Measurements from ENCODE around the gene PSME3.
"Not testable (repeated sequence)": the region's sequence is repeated elsewhere in the genome, so short reads cannot be mapped to it uniquely, and the experiment has no call there.

PSME3 gene

DNA sequence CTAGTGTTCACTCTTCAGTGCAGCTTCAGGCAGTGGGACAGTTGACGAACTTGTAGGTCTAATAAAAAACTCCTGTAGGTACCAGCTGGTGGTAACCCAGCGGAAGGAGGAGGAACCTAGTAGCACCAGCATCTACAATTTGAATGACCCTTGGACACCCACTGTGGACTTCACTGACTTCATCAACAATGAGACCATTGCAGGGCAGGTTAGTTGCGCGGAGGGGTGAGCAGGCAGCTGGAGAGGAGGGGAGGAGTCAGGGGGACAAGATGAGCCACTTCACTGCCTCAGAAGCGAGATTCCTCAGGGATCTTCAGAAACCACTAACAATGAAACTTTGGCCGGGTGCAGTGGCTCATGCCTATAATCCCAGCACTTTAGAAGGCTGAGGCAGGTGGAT, 40.1 kb downstream of the PSME3 start:
- TF ChIP-seq CTCF (conservative IDR thresholded peaks at IDR 0.05) (no peak), ZFX (IDR thresholded peaks at IDR 0.05) (no peak)
- no peak overlapping the region for H3K27ac ChIP-seq

DNA sequence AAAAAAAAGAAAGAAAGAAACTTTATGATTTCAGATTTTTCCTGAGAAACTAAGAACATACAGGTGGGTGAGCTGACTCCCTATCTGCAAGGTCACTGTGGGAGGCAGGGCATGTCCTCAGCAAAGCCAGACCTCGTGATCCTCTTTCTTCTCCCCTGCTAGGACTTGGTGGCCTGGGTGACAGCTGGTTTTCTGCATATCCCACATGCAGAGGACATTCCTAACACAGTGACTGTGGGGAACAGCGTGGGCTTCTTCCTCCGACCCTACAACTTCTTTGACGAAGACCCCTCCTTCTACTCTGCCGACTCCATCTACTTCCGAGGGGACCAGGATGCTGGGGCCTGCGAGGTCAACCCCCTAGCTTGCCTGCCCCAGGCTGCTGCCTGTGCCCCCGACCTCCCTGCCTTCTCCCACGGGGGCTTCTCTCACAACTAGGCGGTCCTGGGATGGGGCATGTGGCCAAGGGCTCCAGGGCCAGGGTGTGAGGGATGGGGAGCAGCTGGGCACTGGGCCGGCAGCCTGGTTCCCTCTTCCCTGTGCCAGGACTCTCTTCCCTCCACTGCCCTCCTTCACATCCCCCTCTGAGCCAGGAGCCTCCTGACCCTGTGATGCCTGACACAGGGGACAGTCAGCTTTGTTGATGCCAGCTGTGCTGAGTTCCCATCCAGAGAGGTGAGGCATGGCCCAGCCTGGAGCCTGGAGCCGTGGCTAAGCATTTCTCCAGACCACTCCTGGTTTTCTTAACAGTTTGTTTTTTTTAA, 40.9 kb downstream of the PSME3 start:
- not testable (repeated sequence) for H3K27ac ChIP-seq

GRCh38 chr17:42877037-42877436, 43.8 kb downstream of the PSME3 start:
- TF ChIP-seq ZFX (IDR thresholded peaks at IDR 0.05) (no peak), CTCF (conservative IDR thresholded peaks at IDR 0.05) (no peak)
- H3K27ac ChIP-seq: no peak overlapping the region

GRCh38 chr17:42878123-42878880, 45.1 kb downstream of the PSME3 start:
- no peak for TF ChIP-seq ZFX (IDR thresholded peaks at IDR 0.05)
- no peak for TF ChIP-seq CTCF (conservative IDR thresholded peaks at IDR 0.05)
- H3K27ac ChIP-seq: no peak overlapping the region

GRCh38 chr17:42878924-42879595, 45.9 kb downstream of the PSME3 start:
- TF ChIP-seq ZFX (IDR thresholded peaks at IDR 0.05) (no peak), CTCF (conservative IDR thresholded peaks at IDR 0.05) (no peak)
- no peak overlapping the region for H3K27ac ChIP-seq

- no peak for TF ChIP-seq ZFX (IDR thresholded peaks at IDR 0.05)
- no peak for TF ChIP-seq CTCF (conservative IDR thresholded peaks at IDR 0.05)
Observed at GRCh38 chr17:42879596-42879985, 46.4 kb downstream of the PSME3 start.

DNA sequence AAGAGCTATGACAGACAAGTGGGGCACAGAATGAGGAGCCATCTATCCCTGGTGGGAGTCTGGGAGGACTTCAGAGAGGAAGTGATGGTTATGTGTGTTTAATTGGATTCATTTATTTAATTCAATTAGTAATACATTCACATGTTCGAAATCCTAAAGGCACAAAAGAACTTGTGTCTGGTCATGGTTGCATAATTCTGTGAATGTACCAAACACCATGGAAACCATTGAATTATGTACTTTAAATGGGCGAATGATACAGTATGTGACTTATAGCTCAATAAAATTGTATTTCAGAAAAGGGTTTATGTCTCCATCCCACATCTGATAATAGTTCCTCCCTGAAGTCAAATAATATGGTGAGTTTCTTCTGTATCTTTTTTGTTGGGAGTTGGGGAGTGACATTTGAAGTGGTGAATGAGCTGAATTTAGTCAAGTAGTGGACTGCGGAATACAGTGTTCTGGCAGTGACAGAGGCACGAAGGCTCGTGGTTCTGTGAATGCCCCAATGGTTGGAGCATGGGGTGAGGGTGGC, 47.6 kb downstream of the PSME3 start:
- no peak overlapping the region for H3K27ac ChIP-seq
- TF ChIP-seq ZFX (IDR thresholded peaks at IDR 0.05) (no peak), CTCF (conservative IDR thresholded peaks at IDR 0.05) (no peak)

More at GRCh38 chr17:42879596-42879985, 46.4 kb downstream of the PSME3 start:
- H3K27ac ChIP-seq: no peak overlapping the region

- not testable (repeated sequence) for H3K27ac ChIP-seq
Observed at GRCh38 chr17:42881706-42882105, 48.5 kb downstream of the PSME3 start.
